ENCODE data around the gene UQCR11.
A peak's percentile ranks its signal among the peaks of the same experiment; 100 is the strongest.

UQCR11 gene

GRCh38 chr19:1567116-1567847 lies 38.0 kb downstream of the UQCR11 start:
- DNase-seq (ENCODE audit: low spot score): no peak

DNA sequence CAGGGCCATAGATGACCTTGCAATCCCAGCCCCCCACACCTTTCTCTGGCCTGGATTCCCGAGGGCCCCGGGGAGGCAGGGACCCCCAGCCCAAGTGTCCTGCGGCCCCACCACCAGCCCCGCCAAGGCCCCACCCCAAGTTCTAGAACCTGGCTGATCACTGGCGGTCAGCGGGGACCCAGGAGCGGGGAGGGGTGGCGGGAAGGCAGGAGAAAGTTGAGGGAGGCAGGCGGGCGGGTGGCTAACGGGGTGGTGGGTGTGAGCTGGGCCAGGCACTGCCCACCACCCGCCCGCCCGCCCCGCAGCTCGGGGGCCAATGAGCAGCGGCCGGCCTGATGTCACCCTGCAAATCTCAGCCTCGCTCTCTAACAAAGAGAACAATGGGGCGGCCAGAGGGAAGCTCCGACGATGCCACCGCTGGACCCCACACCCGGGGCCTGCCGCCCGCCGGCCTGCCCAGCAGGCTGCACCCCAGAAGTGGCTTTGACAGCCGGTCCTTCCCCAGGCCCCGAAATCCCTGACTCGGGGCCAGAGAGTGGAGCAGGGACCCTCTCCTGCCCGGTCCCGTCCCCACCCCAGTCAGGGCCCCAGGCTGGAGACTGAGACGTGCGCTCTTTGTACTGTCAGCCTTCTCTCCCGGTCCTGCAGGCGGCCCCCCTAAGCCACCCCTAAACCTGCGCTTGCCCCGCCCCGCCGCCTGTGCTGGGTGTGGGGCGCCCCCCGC lies 38.7 kb downstream of the UQCR11 start:
- DNase-seq (ENCODE audit: low spot score): peak; percentile 88

GRCh38 chr19:1563251-1563650 lies 42.0 kb downstream of the UQCR11 start:
- no peak for DNase-seq (ENCODE audit: low spot score)

DNA sequence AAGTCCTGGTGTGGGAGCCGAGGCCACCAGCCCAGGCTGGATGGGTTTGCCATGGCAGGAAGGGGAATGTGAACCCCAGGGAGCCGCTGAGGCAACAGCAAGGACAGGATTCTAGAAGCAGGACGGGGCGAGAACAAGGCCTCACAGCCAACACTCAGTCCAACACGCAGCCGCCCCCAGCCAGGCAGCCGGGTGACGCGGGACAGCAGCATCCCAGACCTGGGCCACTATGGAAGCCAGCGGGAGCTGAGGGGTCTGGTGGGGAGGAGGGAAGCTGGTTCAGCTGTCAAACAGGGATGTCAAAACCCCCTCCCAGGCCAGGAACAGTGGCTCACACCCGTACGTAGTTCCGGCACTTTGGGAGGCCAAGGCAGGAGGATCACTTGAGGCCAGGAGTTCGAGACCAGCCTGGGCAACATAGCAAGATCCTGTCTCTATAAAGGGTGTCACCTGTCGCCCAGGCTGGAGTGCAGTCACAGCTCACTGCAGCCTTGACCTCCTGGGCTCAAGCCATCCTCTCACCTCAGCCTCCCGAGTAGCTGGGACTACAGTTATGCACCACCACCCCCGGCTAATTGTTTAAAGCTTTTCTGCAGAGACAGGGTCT lies 43.9 kb downstream of the UQCR11 start:
- no peak for DNase-seq (ENCODE audit: low spot score)

DNA sequence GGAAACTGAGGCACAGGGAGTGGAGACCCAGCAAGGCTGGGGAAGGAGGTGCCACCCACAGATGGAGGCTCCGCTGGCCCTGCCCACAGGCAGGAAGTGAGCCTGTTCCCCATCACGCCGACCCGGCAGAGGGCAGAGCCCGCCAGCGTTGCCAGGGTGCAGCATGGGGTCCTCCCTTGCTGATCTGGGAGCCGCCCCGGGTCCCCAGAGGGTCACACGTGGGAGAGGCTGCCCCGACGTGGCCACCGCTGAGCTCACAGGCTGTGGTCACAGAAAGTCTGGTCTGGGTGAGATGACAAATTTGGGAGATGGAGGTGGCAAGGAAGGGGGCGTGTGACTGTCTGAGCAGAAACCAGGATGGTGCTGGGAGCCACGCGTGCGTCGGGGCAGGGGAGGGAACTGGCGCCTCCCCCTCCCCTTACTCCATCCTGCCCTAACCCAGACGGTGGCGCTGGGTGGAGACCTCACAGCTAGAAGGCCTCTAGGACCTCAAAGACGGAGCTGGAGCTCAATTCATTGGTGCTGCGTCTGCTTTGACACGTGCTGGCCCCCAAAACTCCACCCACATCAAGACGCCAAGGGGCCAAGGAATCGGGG lies 44.9 kb downstream of the UQCR11 start:
- no peak for DNase-seq (ENCODE audit: low spot score)

GRCh38 chr19:1558552-1558951 lies 46.7 kb downstream of the UQCR11 start:
- DNase-seq (ENCODE audit: low spot score): no peak

DNA sequence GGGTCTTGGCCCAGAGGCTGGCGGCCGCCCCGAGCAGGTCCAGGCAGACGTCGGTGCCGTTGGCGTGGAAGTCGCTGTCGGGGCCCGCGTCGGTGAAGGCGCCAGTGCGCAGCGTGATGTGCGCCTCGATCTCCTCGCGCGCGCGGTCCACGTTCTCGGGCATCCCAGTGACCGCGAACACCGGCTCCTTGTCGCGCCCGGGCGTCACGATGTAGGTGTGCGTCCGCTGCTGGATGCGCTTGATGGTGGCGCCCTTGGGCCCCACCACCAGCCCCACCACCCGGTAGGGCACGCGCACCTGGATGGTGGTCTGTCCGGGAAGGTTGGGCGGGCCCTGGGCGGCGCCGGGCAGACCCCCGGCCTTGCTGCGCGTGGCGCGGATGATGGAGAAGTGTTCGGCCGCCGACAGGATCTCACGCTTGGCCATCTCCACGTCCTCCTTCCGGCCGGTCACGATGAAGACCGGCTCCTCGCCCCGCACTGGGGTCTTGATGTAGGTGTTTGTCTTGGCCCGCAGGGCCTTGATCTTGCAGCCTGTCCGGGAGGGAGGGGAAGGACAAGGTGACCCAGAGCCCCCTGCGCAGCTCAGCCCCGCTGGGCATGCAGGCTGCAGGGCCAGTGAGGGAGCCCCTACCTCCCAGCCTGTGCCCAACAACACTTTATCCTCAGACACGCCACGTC lies 48.7 kb downstream of the UQCR11 start:
- DNase-seq (ENCODE audit: low spot score): no peak

DNA sequence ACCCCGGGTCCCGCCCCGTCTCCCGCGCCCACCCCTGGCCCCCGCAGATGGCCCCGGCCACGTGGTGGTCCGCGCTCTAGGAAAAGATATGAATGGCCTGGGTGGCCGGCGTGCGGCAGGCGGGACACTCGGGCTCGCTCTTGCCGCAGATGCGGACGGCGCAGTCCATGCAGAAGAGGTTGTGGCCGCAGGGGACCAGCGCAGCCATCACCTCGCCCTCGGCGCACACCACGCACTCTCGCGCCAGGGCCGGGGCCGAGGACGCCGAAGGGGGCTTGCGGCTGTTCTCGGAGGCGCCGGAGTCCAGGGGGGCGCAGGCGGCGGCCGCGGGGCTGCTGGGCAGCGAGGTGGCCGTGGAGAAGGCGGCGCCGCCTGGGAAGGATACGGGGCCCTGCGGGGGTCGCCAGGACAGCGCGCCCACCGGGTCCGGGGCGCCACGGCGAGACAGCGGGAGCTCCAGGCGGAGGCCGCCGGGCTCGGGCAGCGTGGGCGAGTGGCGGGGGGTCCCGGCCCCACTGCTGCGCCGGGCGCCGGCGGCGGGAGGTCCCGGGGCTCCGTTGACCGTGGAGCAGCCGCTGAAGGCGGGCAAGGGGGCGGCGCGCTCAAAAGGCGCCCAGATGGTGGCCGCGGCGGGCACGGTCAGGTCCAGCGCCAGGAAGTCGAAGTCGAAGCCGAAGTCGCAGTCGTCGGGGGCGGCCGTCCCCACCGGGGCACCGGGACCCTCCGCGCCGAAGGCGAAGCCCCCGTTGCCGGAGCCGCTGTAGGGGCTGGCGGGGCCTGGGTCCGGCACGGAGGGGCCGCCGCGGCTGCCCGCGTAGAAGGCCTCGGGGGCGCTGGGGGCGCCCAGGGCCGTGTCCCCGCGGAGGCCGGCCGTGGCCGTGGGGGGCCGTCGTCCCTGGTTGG lies 49.5 kb downstream of the UQCR11 start:
- DNase-seq (ENCODE audit: low spot score): no peak

DNA sequence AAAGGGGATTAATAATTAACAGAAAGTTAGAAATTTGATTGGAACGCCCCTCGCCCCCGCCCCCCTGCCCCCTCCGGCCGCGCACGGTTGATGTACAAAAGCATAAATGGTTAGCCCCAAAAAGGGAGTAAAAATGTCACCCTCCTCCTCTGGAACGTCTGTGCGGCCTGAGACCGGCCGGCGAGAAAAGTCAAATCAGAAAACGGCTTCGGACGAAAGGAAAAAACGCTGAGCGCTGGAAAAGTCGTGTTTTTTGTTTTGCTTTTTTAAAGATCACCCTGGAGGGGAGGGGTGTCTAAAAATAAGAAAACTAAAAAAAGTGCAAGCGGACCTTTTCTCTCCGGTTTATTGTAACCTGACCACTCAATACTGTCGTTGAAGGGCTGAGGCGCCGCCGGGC lies 50.3 kb downstream of the UQCR11 start:
- DNase-seq (ENCODE audit: low spot score): no peak

GRCh38 chr19:1553415-1553814 lies 51.8 kb downstream of the UQCR11 start:
- no peak for DNase-seq (ENCODE audit: low spot score)

DNA sequence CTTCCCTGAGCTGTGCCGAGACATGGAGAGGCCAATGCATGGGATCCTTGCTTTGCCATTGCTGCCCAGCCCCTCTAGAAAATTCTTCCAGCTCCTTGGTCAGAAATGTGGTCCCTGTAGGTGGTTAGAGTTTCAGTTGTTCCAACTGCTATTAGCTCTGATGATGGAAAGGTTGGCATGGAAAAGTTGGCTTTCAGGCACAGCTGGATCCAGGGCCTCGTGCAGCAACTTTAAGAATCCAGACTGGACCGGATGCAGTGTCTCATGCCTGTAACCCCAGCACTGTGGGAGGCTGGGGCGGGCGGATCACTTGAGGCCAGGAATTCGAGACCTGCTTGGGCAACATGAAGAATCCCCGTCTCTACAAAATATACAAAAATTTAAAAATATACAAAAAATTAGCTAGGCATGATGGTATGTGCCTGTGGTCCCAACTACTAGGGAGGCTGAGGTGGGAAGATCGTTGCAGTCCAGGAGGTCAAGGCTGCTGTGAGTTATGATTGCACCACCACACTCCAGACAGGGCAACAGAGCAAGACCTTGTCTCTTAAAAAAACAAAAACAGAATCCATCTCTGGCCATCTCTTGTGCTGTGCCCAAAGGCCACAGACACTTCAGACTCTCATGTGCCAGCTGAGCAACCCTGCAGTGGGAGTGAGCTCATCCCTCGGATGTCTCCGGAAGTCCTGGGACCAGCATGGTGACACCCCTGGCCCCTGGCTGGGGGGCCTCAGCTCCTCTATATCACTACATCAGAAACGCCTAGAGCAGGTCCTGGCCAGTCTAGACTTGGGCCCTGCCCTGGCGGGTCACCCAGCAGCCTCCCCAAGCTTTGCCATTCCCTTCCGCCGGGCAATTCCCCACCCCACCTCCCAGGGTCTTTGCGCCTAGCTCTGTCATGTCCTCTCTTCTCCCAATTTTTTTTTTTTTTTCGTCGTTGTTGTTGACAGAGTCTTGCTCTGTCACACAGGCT lies 53.9 kb downstream of the UQCR11 start:
- no peak for DNase-seq (ENCODE audit: low spot score)

- DNase-seq (ENCODE audit: low spot score): no peak
Measured at GRCh38 chr19:1549332-1549945, 55.8 kb downstream of the UQCR11 start.
